Frontal cortex (tissue), 4 donors: ENCODE results near the gene PTGIS. TPM values are rescaled to one million over a fixed set of nuclear protein-coding genes. Genes with fewer than 3 reads are reported as not detected.

Experiments
- DNase-seq, 2 donors: peaks; one replicate each; pipeline ENCODE4 v3.0.0; 2012; ENCODE audit warnings: low spot score in 2 of 2
- FAIRE-seq: peaks from 2 replicates; lab custom pipeline; 2012; peaks lifted over from hg19 to GRCh38; lab: Jason Lieb, UNC
- total RNA-seq: library from RNA; depleted of rRNA; stranded (reverse); fragments of >200 nt; gene quantifications from one replicate; pipeline ENCODE4 v1.2.3, GENCODE V29; 2014
- donor health status: control.
- donor health status: control.
- donor health status: control.

The PTGIS gene
- total RNA-seq, 1 donor from 2014 or later: 7.7 TPM

DNA sequence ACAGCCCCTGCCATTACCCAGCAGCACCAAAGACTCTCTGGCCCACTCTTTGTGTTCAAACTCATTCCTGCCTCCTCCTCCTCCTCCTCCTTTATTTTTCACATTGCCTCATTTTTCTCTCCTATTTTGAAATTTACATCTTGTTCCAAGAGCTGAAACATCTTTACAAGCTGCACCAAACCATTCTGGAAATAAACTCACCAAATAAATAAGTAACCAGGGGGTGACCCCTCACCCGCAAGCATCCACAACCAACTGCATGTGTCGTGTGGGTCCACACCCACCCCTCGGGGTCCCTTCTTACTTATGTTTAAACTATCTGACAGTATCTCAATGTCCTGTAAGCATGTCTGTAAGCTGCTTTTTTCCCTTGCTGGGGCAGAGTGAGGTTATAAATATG, 86.8 kb downstream of the PTGIS start:
- no peak for DNase-seq
- FAIRE-seq: no peak

DNA sequence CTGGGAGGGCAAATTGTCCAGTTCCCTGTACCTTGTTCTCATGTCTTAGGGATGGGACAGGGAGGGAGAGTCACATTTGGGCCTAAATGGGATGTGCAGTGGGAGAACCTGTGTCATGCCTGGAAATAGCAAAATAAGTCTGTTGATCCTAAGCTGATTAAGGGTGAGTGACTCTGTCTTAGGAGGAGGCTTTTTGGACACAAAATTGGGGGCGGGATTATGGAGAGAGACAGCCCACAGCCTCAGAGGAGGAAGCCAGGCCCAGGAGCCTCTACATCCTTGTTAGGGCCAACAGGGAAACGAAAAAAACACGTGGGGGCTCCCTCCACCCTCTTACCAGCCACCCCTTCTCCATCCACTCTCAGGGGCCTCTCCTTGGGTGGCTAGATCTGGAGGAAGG, 87.7 kb downstream of the PTGIS start:
- DNase-seq (no peak), FAIRE-seq (no peak)

- DNase-seq (no peak), FAIRE-seq (no peak)
Measured at GRCh38 chr20:49479785-49480184, 88.2 kb downstream of the PTGIS start.

- FAIRE-seq: no peak
- no peak for DNase-seq
Measured at GRCh38 chr20:49478754-49479689, 88.9 kb downstream of the PTGIS start.

GRCh38 chr20:49478266-49478665, 89.7 kb downstream of the PTGIS start:
- DNase-seq (no peak), FAIRE-seq (no peak)

- no peak for DNase-seq
Measured at GRCh38 chr20:49477200-49477599, 90.7 kb downstream of the PTGIS start.

DNA sequence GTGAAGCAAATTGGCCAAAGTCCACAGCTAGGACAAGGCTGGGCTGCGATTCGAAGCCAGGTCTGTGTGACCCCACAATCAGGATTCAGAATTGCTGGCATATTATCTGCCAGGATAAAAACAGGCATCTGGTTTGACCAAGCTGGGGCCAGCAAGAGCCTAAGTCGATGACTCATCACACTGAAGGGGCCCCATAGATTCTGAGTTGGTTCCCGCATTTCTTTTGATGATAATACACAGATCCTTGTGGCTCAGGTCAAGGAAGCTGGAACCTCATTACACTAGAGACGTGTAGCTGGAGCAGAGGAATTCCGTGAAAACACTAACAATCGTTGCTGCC, 92.0 kb downstream of the PTGIS start:
- FAIRE-seq: no peak

More at GRCh38 chr20:49477200-49477599, 90.7 kb downstream of the PTGIS start:
- no peak for FAIRE-seq

DNA sequence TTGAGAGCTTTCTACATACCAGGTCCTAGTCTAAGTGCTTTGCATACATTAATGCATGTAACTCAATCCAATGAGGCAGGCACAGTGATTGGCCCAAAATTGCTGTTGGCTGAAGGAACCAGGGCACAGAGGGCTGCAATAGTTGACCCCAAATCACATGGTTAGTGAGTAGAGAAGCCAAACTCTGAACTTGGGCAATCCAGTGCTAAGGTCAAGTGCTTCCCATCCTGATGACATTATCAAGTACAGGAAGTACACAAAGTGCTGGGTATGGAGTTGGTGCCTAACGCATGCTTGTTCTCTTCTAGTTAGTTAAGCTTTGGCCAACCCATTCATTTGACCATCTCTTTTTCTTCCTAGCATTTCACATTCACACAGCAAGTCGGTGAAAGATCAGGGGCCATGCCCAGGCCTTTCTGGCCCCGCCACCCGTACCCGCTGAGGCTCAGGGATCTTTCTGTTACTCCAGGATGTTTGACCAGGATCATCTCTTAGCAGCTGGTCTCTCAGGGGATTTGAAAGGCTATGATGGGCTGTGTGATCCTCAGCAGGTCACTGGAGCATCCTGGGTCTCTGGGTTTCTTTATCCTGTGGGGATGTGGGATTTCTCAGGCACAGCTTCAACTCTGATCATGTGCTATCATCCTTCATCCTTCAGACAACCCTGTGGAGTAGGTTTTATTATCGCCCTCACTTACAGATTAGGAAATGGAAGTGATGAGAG, 92.5 kb downstream of the PTGIS start:
- FAIRE-seq (no peak), DNase-seq (no peak)

More for the DNA sequence above, 92.0 kb downstream of the PTGIS start:
- DNase-seq: no peak

GRCh38 chr20:49471397-49471796, 96.5 kb downstream of the PTGIS start:
- no peak for FAIRE-seq
- DNase-seq: no peak

- FAIRE-seq: no peak
- no peak for DNase-seq
Measured at GRCh38 chr20:49470922-49471321, 97.0 kb downstream of the PTGIS start.

GRCh38 chr20:49469060-49469459, 98.9 kb downstream of the PTGIS start:
- FAIRE-seq: no peak
- no peak for DNase-seq

DNA sequence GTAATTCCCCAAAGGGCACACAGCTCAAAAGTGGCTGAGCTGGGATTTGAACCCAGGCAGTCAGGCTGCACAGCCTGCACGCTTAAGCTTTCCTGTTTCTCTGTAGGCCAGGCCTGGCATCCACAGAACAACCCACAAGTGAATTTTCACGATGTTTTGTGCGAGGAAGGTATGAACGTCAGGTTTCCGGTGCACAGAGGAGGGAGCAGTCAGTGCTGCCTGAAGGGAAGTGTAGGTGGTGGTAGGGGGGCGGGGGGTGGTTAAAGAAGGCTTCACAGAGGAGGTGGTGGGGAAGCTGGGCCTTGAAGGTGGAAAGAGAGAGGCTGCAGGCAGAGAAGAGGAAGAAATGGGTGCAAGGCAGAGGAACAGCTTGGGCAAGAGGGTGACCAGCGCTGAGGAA, 99.5 kb downstream of the PTGIS start:
- DNase-seq: no peak

GRCh38 chr20:49466114-49466912, 101.6 kb downstream of the PTGIS start:
- no peak for DNase-seq
- no peak for FAIRE-seq

More for the DNA sequence above, 99.5 kb downstream of the PTGIS start:
- no peak for FAIRE-seq

DNA sequence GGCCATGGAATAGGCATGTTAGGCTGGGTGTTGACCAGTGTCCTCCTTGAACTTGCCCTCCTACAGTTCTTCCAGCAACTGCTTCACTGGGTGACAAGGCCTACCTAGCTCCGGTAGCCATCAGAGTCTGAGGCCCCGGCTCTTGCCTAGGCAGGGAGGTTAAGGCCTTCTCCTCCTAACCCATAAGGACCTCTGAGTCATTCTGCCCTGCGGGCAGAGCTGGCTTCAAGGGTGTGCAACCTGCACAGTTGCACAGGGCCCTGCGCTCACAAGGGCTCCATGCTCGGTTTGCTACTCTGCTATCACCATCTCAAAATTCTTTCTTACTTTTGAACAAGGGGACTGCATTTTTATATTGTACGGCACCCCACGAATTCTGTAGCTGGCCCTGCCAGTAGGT, 103.4 kb downstream of the PTGIS start:
- DNase-seq (no peak), FAIRE-seq (no peak)

GRCh38 chr20:49462626-49463025, 105.3 kb downstream of the PTGIS start:
- FAIRE-seq: no peak
- DNase-seq: no peak

DNA sequence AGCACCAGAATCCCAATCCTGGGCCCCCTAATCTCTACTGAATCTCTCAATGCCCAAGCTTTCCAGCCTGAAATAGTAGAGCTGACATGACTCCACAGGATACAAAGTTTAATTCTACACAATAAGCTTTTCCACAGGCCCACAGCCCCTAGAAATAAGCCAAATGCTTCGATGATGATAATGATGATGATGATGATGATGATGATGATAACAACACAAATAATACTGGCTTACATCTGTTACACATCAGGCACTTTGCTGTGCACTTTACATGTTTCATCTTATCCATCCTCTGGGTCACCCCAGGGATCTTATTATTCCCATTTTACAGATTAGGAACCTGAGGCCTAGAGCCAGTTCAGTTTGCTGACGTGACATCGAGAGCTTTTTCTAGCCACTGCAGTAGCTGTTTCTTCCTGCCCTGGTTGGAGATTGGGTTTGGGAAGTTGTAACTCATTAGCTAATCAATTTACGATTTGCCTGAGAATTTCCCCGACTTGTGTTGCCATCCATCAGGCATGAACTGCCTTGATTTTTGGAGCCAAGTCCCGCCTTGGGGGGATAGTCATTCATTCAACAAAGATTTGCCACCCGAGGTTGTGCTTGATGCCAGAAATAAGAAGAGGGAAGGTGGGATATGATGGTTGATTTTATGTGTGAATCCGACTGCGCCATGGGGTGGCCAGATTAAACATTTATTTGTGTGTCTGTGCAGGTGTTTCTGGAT, 105.9 kb downstream of the PTGIS start:
- no peak for FAIRE-seq

DNA sequence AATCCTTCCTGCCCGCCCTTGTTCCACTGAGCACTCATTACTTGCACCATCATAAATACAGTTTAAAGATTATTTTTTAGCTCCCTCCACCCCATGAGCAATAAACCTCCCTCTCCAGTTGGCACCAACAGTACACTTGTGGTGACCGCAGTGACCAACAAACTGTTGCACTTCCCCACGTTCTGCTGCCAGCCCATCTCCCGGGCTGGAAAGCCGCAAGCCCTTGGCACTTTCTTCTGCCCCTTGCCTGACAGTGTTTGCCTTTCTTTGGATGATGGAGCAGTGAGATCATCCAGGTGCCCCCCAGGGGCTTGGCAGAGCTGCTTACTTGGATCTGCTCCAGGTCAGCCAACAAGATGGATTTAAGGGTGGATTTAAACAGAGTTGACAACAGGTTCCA, 107.0 kb downstream of the PTGIS start:
- DNase-seq (no peak), FAIRE-seq (no peak)

More for the DNA sequence above, 105.9 kb downstream of the PTGIS start:
- DNase-seq: no peak

GRCh38 chr20:49460131-49460530, 107.8 kb downstream of the PTGIS start:
- no peak for DNase-seq
- no peak for FAIRE-seq

DNA sequence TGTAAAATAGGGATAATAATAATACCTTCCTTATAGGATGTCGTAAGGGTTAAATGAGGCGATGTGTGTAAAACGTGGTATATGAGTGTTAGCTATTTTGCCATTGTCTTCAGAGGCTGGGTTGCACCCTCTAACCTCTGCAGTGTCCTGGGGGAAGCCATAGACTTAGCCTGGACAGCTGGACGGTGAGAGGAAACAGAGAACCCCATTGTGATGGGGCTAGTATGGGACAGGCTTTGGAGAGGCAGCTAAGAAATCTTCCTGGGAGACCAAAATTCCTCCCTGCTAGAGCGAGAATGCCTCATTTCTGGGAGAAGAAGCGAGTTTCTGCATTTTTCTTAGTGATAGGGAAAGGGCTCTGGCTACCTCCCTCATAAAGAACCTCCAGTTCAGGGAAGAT, 108.3 kb downstream of the PTGIS start:
- no peak for DNase-seq
- no peak for FAIRE-seq

DNA sequence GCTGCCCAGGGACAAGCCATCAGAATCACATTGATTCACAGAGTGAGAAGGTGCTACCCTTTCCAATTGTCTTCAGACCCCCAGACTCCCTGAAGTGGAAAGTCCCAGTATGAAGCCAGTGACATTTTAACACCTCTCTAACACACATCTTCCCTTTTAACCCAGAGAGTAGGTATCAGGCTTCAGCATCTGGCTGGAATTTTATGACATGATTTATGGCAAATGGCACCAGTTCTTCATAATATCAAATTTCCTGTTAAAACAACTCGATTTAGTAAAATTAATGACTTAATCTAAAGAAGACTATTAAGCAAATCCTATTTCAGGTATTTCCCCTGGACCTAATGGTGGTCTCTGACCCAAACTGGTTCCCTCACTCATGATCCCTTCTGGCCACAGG, 110.5 kb downstream of the PTGIS start:
- no peak for DNase-seq
- FAIRE-seq: no peak
